ENCODE measurements around the gene FNIP2.

DNA sequence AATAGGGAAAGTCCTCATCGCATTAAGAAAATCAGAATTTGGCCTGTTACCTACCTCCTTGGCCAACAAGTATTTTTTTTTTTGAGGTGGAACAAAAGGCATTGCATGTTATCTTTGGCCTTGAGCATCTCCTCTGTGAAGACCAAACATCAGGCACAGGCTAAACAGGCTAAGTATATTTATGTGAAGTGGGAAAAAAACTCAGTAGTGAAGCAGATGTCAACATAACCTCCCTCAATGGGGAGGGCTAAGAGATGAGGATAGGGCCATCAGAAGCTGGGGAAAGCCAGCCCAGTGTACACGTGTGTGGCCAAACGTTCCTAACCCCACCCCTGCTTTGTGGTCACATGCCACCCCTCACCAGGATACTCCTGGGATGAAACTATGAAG lies 102.5 kb downstream of the FNIP2 start:
- TF ChIP-seq CTCF (IDR thresholded peaks at IDR 0.05 in 8 of 11, conservative IDR thresholded peaks at IDR 0.05 in 3 of 11): no peak
- no peak for TF ChIP-seq POLR2A (IDR thresholded peaks at IDR 0.05)
- no peak for TF ChIP-seq POLR2AphosphoS5 (IDR thresholded peaks at IDR 0.05)
